Cardiac muscle cell (in vitro differentiated cells and primary cell): Measurements from ENCODE around the gene PIP4K2C. TPM values are rescaled to one million over a fixed set of nuclear protein-coding genes. Genes with fewer than 3 reads are reported as not detected.

ENCODE experiments used
- DNase-seq, 2 donors: peaks; one replicate each; pipeline versions ENCODE4 v3.0.0 to v3.0.0-alpha.2; 2010 to 2017; ENCODE audit warnings: low read depth in 1 of 2, low spot score in 1 of 2
- H3K27ac ChIP-seq: fragments of 200-600 bp; sonication (generic); 2 replicates; pipeline ENCODE4 v1.5.1; 2016
- H3K27me3 ChIP-seq: fragments of 200-600 bp; sonication (generic); 2 replicates; pipeline ENCODE4 v1.6.0; 2016; ENCODE audit warnings: control low read depth
- H3K36me3 ChIP-seq: fragments of 200-600 bp; sonication (generic); 2 replicates; pipeline ENCODE4 v1.5.1; 2016; ENCODE audit warnings: control low read depth
- H3K4me1 ChIP-seq: fragments of 200-600 bp; sonication (generic); 2 replicates; pipeline ENCODE4 v1.8.1; 2017; ENCODE audit warnings: low read depth, mild to moderate bottlenecking, mixed run types
- H3K4me3 ChIP-seq: fragments of 200-600 bp; sonication (generic); 2 replicates; pipeline ENCODE4 v1.5.1; 2016; ENCODE audit warnings: mild to moderate bottlenecking
- H3K9me3 ChIP-seq: fragments of 200-600 bp; sonication (generic); 2 replicates; pipeline ENCODE4 v1.5.1; 2017; ENCODE audit warnings: low read depth, mild to moderate bottlenecking, control low read depth
- CTCF ChIP-seq: IDR thresholded peaks from 2 replicates; pipeline ENCODE4 v1.5.1; 2012; ENCODE audit warnings: low read depth, mild to moderate bottlenecking, low read length
- polyA plus RNA-seq: library from polyadenylated mRNA; unstranded; fragments of >200 nt; fragmentation: Nextera tagmentation; extraction: Ambion mirVana; gene quantifications from 2 replicates; pipeline ENCODE4 v1.2.1, GENCODE V29; 2016
- total RNA-seq: library from RNA; depleted of rRNA; stranded (reverse); fragments of >200 nt; gene quantifications from 2 replicates; pipeline ENCODE4 v1.2.3, GENCODE V29; 2016

Gene PIP4K2C
- total and polyA plus RNA-seq, 2 experiments from 2014 or later: 15.1 to 25.5 TPM

DNA sequence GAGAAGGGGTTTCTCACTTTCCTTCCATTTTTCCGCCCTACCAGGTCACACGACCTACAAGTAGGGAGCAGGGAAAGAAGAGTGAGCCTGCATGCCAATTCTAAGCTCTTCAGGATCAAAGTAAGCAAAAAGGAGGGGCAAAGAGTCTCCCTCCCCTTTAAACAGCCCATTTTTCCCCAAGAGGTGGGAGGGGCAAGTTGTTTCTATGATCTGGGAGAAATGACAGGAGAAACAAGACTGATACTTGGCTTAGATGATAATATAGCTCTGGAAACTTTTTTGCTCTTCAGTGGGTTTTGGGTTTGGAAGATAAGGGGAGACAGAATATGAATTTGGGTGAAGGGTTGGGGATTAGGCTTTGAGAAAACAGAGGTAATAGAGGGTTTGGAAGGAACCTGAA, 15.4 kb downstream of the PIP4K2C start:
- Histone ChIP-seq H3K4me3 (no peak overlapping the region), H3K4me1 (peaks cover 13% of the 10 kb centered on the region), H3K27me3 (peaks cover 3% of the 10 kb centered on the region), H3K9me3 (no peaks in the 10 kb centered on the region), H3K36me3 (no peaks in the 10 kb centered on the region), H3K27ac (no peak overlapping the region)
- TF ChIP-seq CTCF: no peak
- no peak for DNase-seq

DNA sequence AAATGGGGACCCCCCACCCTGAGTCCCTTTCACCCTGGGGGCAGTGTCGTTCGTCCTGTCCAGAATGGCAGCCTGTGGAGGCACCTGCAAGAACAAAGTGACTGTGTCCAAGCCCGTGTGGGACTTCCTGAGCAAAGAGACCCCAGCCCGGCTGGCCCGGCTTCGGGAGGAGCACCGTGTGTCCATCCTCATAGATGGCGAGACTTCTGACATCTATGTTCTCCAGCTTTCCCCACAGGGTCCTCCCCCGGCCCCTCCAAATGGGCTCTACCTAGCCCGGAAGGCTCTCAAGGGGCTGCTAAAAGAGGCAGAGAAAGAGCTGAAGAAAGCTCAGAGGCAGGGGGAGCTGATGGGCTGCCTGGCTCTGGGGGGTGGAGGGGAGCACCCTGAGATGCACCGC, 15.8 kb downstream of the PIP4K2C start:
- Histone ChIP-seq H3K27me3 (peaks cover 3% of the 10 kb centered on the region), H3K4me1 (peaks cover 13% of the 10 kb centered on the region), H3K27ac (no peak overlapping the region), H3K9me3 (no peaks in the 10 kb centered on the region), H3K36me3 (no peaks in the 10 kb centered on the region), H3K4me3 (no peak overlapping the region)
- DNase-seq: no peak
- TF ChIP-seq CTCF: no peak

DNA sequence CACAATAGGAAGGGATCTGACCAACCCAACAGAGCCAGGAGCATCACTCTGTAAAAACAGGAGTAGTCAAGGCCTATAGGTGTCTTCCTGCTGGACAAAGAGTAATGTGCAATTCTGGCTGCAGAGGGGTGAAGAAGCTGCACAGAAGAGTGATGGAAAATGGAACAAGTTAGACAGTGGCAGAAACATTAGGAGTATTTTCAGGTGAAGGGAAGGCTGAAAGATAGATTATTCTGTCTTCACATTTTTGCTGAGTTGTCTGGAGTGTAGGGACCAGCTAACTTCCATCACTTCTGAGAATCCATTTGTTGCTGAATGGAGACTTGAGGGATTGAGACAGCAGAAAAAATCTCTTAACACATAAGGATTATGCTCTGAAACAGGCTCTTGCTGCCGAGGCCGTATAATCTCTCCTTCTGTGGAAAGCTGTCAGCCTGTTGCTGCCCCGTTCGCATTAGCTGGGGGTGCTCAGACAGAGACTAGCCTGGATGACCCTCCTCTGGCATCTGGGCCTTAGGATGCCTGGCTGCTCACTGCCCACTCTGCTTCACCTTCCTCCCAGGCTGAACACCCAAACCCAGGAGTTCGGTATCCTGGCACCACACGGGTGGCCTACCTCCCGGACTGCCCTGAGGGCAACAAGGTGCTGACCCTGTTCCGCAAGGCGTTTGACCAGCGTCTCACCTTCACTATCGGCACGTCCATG, 17.1 kb downstream of the PIP4K2C start:
- DNase-seq: no peak
- Histone ChIP-seq H3K4me3 (no peak overlapping the region), H3K36me3 (no peaks in the 10 kb centered on the region), H3K27ac (no peak overlapping the region), H3K9me3 (no peaks in the 10 kb centered on the region), H3K27me3 (peaks cover 6% of the 10 kb centered on the region), H3K4me1 (peaks cover 13% of the 10 kb centered on the region)
- TF ChIP-seq CTCF: no peak

GRCh38 chr12:57609101-57609780, 18.2 kb downstream of the PIP4K2C start:
- Histone ChIP-seq H3K36me3 (no peaks in the 10 kb centered on the region), H3K27me3 (peaks cover 11% of the 10 kb centered on the region), H3K4me3 (no peak overlapping the region), H3K9me3 (no peaks in the 10 kb centered on the region), H3K4me1 (peaks cover 6% of the 10 kb centered on the region), H3K27ac (no peak overlapping the region)
- no peak for DNase-seq
- no peak for TF ChIP-seq CTCF

DNA sequence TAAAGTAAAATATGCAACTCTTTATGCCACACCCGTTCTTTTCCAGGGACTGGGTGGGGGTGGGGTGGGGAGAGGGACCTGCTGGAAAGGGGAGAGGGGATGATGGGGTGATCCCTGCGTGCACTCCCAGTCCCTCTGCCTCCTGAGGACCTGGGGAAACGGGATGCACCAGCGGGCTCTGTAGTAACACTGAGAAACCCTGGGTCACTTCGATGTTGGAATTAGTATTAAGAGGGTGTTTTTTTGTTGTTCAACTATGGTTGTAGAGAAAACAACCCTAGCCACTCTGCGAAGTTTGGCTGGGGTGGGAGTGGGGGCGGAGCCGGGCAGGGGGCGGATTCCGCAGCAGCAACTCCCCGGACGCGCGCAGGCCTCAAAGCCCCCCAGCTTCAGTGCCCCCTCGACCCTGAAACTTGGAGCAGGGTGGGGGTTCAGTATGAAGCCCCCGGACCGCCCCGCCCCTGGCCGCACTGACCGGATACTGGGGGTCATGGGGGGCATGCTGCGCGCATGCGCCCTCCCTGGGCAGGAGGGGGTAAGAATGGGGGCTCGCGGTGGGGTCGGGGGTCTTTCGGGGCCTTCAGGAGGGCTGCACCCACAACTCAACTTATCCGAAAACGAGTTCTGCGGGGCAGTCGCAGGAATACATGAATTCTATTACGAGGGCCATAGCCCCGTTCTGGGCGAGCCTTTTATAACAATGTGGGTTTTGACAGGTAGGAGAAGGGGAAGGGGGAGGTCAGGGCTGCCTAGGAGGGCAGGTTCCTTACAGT, 19.0 kb downstream of the PIP4K2C start:
- H3K4me3 ChIP-seq: peak overlapping the region; percentile 42
- no peak for DNase-seq
- H3K4me1 ChIP-seq: peaks cover 4% of the 10 kb centered on the region
- no peak for TF ChIP-seq CTCF
- H3K27ac ChIP-seq: no peak overlapping the region
- no peaks in the 10 kb centered on the region for H3K9me3 ChIP-seq
- no peaks in the 10 kb centered on the region for H3K36me3 ChIP-seq
- peaks cover 11% of the 10 kb centered on the region for H3K27me3 ChIP-seq
